Liver (tissue), 9 donors: ENCODE results near the gene SLC9A8. TPM values are rescaled to one million over a fixed set of nuclear protein-coding genes. Genes with fewer than 3 reads are reported as not detected.
"Not testable (repeated sequence)": the region's sequence is repeated elsewhere in the genome, so short reads cannot be mapped to it uniquely, and the experiment has no call there.

Source experiments
- DNase-seq: peaks from one replicate; pipeline ENCODE4 v3.0.0-alpha.2; 2017; ENCODE audit warnings: low spot score
- H3K27ac ChIP-seq, 2 donors: one replicate each; pipeline ENCODE4 v1.7.0; 2013; ENCODE audit warnings: inconsistent platforms in 2 of 2, low read length in 2 of 2, control low read depth in 1 of 2, low read depth in 1 of 2, mild to moderate bottlenecking in 1 of 2
- H3K27me3 ChIP-seq, 4 donors: one replicate each; pipeline versions ENCODE4 v1.6.1 to v1.7.0; 2013; ENCODE audit warnings: low read length in 3 of 4, inconsistent platforms in 1 of 4, mild to moderate bottlenecking in 1 of 4, moderate library complexity in 1 of 4; ENCODE audit not compliant: control insufficient read depth in 4 of 4, insufficient read depth in 4 of 4
- H3K36me3 ChIP-seq, 4 donors: one replicate each; pipeline versions ENCODE4 v1.6.1 to v1.7.0; 2013; ENCODE audit warnings: low read length in 3 of 4, mild to moderate bottlenecking in 3 of 4, low read depth in 1 of 4, moderate library complexity in 1 of 4; ENCODE audit not compliant: control insufficient read depth in 4 of 4, insufficient read depth in 3 of 4
- H3K4me1 ChIP-seq, 4 donors: one replicate each; pipeline versions ENCODE4 v1.6.1 to v1.7.0; 2013; ENCODE audit warnings: low read length in 3 of 4, mild to moderate bottlenecking in 3 of 4, moderate library complexity in 1 of 4; ENCODE audit not compliant: control insufficient read depth in 4 of 4, insufficient read depth in 4 of 4
- H3K4me3 ChIP-seq, 3 donors: one replicate each; pipeline versions ENCODE4 v1.6.1 to v1.7.0; 2013; ENCODE audit warnings: low read length in 3 of 3, control low read depth in 1 of 3, low read depth in 1 of 3, mild to moderate bottlenecking in 1 of 3
- H3K9ac ChIP-seq, 2 donors: one replicate each; pipeline ENCODE4 v1.7.0; 2013; ENCODE audit warnings: low read length in 2 of 2, mild to moderate bottlenecking in 2 of 2, moderate library complexity in 2 of 2, control low read depth in 1 of 2, low read depth in 1 of 2
- H3K9me3 ChIP-seq, 4 donors: one replicate each; pipeline versions ENCODE4 v1.6.1 to v1.7.0; 2013; ENCODE audit warnings: low read length in 3 of 4; ENCODE audit not compliant: control insufficient read depth in 4 of 4
- ATF3 ChIP-seq: IDR thresholded peaks from 2 replicates; pipeline ENCODE4 v1.6.1; 2016; ENCODE audit warnings: antibody characterized with exemption
- EGR1 ChIP-seq, 2 donors: IDR thresholded peaks; 2 replicates each; pipeline ENCODE4 v1.6.1; 2016 to 2018; ENCODE audit warnings: antibody characterized with exemption in 2 of 2, low read depth in 2 of 2
- FOXA1 ChIP-seq: IDR thresholded peaks from 2 replicates; pipeline ENCODE4 v1.6.1; 2016; ENCODE audit warnings: antibody characterized with exemption
- FOXA2 ChIP-seq: IDR thresholded peaks from 2 replicates; pipeline ENCODE4 v1.6.1; 2016; ENCODE audit warnings: antibody characterized with exemption
- GABPA ChIP-seq, 2 donors: IDR thresholded peaks in 1 of 2; conservative IDR thresholded peaks in 1 of 2; 2 replicates each; pipeline ENCODE4 v1.6.1; 2016; ENCODE audit warnings: antibody characterized with exemption in 2 of 2, mild to moderate bottlenecking in 1 of 2, moderate library complexity in 1 of 2
- HNF4A ChIP-seq, 2 donors: conservative IDR thresholded peaks; 2 replicates each; pipeline ENCODE4 v1.6.1; 2016; ENCODE audit warnings: antibody characterized with exemption in 2 of 2, mild to moderate bottlenecking in 2 of 2
- HNF4G ChIP-seq: IDR thresholded peaks from 2 replicates; pipeline ENCODE4 v1.6.1; 2016; ENCODE audit warnings: antibody characterized with exemption
- JUND ChIP-seq, 2 donors: IDR thresholded peaks; 2 replicates each; pipeline ENCODE4 v1.6.1; 2016; ENCODE audit warnings: antibody characterized with exemption in 2 of 2
- MAX ChIP-seq: IDR thresholded peaks from 2 replicates; pipeline ENCODE4 v1.6.1; 2016; ENCODE audit warnings: antibody characterized with exemption
- NR2F2 ChIP-seq: IDR thresholded peaks from 2 replicates; pipeline ENCODE4 v1.6.1; 2016; ENCODE audit warnings: antibody characterized with exemption
- RAD21 ChIP-seq, 2 donors: IDR thresholded peaks; 2 replicates each; pipeline ENCODE4 v1.6.1; 2016; ENCODE audit warnings: antibody characterized with exemption in 2 of 2, mild to moderate bottlenecking in 2 of 2
- RXRA ChIP-seq, 2 donors: IDR thresholded peaks; 2 replicates each; pipeline ENCODE4 v1.6.1; 2017 to 2018; ENCODE audit warnings: antibody characterized with exemption in 2 of 2, mild to moderate bottlenecking in 1 of 2
- SP1 ChIP-seq: IDR thresholded peaks from 2 replicates; pipeline ENCODE4 v1.6.1; 2018; ENCODE audit warnings: antibody characterized with exemption, mild to moderate bottlenecking
- TAF1 ChIP-seq: conservative IDR thresholded peaks from 2 replicates; pipeline ENCODE4 v1.6.1; 2016; ENCODE audit warnings: antibody characterized with exemption, mild to moderate bottlenecking
- YY1 ChIP-seq: IDR thresholded peaks from 2 replicates; pipeline ENCODE4 v1.6.1; 2016; ENCODE audit warnings: antibody characterized with exemption, mild to moderate bottlenecking
- WGBS: extraction: QIAGEN DNeasy Blood & Tissue Kit; methylation state at CpG from one replicate; pipeline ENCODE4 v1.1.7; 2013; 5-methylcytosine and 5-hydroxymethylcytosine counted together
- polyA plus RNA-seq, 2 donors: library from polyadenylated mRNA; stranded (reverse) in 1 of 2; unstranded in 1 of 2; fragments of 200-250 nt in 1 of 2; fragments of >200 nt in 1 of 2; fragmentation: Nextera tagmentation in 1 of 2; extraction: Ambion mirVana in 1 of 2; gene quantifications; one replicate each; pipeline versions ENCODE4 v1.2.1 to v1.2.3, GENCODE V29; 2013 to 2015
- total RNA-seq, 2 donors: library from RNA; depleted of rRNA; stranded (reverse); fragments of >200 nt; gene quantifications; one replicate each; pipeline ENCODE4 v1.2.3, GENCODE V29; 2014
- TF ChIP-seq, protein P1 (sequence below): IDR thresholded peaks from 2 replicates; pipeline ENCODE4 v1.6.1; 2016; ENCODE audit warnings: antibody characterized with exemption
- TF ChIP-seq, protein P2 (sequence below): IDR thresholded peaks from 2 replicates; pipeline ENCODE4 v1.6.1; 2016; ENCODE audit warnings: antibody characterized with exemption, mild to moderate bottlenecking
- TF ChIP-seq, protein P3 (sequence below): fragments of 150-350 bp; IDR thresholded peaks from 2 replicates; pipeline ENCODE4 v1.5.1; 2017; ENCODE audit warnings: improper control_type of control experiment, low read depth, low read length; ENCODE audit not compliant: missing input control
- donor health status: healthy.
- donor health status: healthy.
- donor health status: healthy.
- donor health status: healthy.
- donor health status: healthy.

SLC9A8 gene
- total and polyA plus RNA-seq, 4 donors: 4.0 to 9.5 (median 8.6) TPM

- no peak for TF ChIP-seq MAX
- TF ChIP-seq, protein P1, sequence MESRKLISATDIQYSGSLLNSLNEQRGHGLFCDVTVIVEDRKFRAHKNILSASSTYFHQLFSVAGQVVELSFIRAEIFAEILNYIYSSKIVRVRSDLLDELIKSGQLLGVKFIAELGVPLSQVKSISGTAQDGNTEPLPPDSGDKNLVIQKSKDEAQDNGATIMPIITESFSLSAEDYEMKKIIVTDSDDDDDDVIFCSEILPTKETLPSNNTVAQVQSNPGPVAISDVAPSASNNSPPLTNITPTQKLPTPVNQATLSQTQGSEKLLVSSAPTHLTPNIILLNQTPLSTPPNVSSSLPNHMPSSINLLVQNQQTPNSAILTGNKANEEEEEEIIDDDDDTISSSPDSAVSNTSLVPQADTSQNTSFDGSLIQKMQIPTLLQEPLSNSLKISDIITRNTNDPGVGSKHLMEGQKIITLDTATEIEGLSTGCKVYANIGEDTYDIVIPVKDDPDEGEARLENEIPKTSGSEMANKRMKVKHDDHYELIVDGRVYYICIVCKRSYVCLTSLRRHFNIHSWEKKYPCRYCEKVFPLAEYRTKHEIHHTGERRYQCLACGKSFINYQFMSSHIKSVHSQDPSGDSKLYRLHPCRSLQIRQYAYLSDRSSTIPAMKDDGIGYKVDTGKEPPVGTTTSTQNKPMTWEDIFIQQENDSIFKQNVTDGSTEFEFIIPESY: no peak
- TF ChIP-seq, protein P2, sequence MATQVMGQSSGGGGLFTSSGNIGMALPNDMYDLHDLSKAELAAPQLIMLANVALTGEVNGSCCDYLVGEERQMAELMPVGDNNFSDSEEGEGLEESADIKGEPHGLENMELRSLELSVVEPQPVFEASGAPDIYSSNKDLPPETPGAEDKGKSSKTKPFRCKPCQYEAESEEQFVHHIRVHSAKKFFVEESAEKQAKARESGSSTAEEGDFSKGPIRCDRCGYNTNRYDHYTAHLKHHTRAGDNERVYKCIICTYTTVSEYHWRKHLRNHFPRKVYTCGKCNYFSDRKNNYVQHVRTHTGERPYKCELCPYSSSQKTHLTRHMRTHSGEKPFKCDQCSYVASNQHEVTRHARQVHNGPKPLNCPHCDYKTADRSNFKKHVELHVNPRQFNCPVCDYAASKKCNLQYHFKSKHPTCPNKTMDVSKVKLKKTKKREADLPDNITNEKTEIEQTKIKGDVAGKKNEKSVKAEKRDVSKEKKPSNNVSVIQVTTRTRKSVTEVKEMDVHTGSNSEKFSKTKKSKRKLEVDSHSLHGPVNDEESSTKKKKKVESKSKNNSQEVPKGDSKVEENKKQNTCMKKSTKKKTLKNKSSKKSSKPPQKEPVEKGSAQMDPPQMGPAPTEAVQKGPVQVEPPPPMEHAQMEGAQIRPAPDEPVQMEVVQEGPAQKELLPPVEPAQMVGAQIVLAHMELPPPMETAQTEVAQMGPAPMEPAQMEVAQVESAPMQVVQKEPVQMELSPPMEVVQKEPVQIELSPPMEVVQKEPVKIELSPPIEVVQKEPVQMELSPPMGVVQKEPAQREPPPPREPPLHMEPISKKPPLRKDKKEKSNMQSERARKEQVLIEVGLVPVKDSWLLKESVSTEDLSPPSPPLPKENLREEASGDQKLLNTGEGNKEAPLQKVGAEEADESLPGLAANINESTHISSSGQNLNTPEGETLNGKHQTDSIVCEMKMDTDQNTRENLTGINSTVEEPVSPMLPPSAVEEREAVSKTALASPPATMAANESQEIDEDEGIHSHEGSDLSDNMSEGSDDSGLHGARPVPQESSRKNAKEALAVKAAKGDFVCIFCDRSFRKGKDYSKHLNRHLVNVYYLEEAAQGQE: no peak
- H3K36me3 ChIP-seq: no peaks in the 10 kb centered on the region
- no peaks in the 10 kb centered on the region for H3K9me3 ChIP-seq
- 92% methylated on average over 5 of the region's 5 CpGs for WGBS
- no peak overlapping the region for H3K9ac ChIP-seq
- no peak for DNase-seq
- H3K4me1 ChIP-seq: peaks cover 17 to 43% (median 32%) of the 10 kb centered on the region in 4 donors
- H3K27ac ChIP-seq: peak overlapping the region; percentile 77 to 96
- H3K4me3 ChIP-seq: no peak overlapping the region
- H3K27me3 ChIP-seq: no peaks in the 10 kb centered on the region
These were observed 43.5 kb upstream of the SLC9A8 start for GRCh38 chr20:49769048-49769581.

DNA sequence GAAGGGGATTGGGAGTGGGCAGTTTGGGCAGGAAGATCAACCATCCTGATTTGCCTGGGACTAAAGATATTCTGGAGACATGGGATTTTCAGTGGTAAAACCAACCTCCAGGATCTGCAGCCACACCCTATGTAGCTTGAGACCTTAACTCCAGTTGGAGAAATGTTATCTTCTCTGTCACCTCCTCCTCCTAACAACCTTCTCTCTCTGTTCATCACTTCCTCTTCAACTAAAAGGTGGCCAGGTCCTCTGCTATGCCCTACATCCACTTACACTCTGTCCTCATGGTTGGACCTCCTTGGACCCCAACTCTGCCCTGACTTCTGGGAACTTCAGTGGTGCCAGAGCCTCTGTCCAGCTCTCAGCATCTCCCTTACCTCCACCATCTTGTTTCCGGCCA lies 42.0 kb upstream of the SLC9A8 start:
- 100% methylated on average over 1 of the region's 1 CpG for WGBS
- H3K4me1 ChIP-seq: peaks cover 25 to 44% (median 33%) of the 10 kb centered on the region in 4 donors
- TF ChIP-seq RAD21 (IDR thresholded peaks at IDR 0.05): no peak
- TF ChIP-seq RXRA (IDR thresholded peaks at IDR 0.05): no peak
- TF ChIP-seq, protein P2: no peak
- TF ChIP-seq, protein P3, sequence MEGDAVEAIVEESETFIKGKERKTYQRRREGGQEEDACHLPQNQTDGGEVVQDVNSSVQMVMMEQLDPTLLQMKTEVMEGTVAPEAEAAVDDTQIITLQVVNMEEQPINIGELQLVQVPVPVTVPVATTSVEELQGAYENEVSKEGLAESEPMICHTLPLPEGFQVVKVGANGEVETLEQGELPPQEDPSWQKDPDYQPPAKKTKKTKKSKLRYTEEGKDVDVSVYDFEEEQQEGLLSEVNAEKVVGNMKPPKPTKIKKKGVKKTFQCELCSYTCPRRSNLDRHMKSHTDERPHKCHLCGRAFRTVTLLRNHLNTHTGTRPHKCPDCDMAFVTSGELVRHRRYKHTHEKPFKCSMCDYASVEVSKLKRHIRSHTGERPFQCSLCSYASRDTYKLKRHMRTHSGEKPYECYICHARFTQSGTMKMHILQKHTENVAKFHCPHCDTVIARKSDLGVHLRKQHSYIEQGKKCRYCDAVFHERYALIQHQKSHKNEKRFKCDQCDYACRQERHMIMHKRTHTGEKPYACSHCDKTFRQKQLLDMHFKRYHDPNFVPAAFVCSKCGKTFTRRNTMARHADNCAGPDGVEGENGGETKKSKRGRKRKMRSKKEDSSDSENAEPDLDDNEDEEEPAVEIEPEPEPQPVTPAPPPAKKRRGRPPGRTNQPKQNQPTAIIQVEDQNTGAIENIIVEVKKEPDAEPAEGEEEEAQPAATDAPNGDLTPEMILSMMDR: no peak
- TF ChIP-seq MAX: no peak
- no peak for TF ChIP-seq ATF3
- no peak for TF ChIP-seq HNF4G
- TF ChIP-seq HNF4A (conservative IDR thresholded peaks at IDR 0.05): no peak
- no peak for TF ChIP-seq FOXA2
- TF ChIP-seq TAF1: no peak
- no peak for TF ChIP-seq JUND (IDR thresholded peaks at IDR 0.05)
- no peak for TF ChIP-seq YY1
- no peak for TF ChIP-seq SP1
- no peak for TF ChIP-seq NR2F2
- TF ChIP-seq FOXA1: no peak
- no peak for TF ChIP-seq GABPA (IDR thresholded peaks at IDR 0.05 in 1 of 2, conservative IDR thresholded peaks at IDR 0.05 in 1 of 2)
- no peak for TF ChIP-seq EGR1 (IDR thresholded peaks at IDR 0.05; ENCODE audit: low read depth in 2 of 2)
- no peak overlapping the region for H3K4me3 ChIP-seq
- no peak overlapping the region for H3K27ac ChIP-seq
- DNase-seq: no peak
- H3K27me3 ChIP-seq: no peaks in the 10 kb centered on the region
- H3K9me3 ChIP-seq: no peaks in the 10 kb centered on the region
- H3K9ac ChIP-seq: no peak overlapping the region
- no peaks in the 10 kb centered on the region for H3K36me3 ChIP-seq

- not testable (repeated sequence) for H3K36me3 ChIP-seq, H3K9ac ChIP-seq, H3K27ac ChIP-seq, H3K27me3 ChIP-seq, DNase-seq, H3K4me3 ChIP-seq, H3K9me3 ChIP-seq
- peaks cover 19 to 26% (median 23%) of the 10 kb centered on the region in 4 donors for H3K4me1 ChIP-seq
- WGBS: 96% methylated on average over 8 of the region's 8 CpGs
These were observed 38.4 kb upstream of the SLC9A8 start for GRCh38 chr20:49774213-49774612.
